Measurements from ENCODE around the gene HIPK1.

Gene HIPK1

DNA sequence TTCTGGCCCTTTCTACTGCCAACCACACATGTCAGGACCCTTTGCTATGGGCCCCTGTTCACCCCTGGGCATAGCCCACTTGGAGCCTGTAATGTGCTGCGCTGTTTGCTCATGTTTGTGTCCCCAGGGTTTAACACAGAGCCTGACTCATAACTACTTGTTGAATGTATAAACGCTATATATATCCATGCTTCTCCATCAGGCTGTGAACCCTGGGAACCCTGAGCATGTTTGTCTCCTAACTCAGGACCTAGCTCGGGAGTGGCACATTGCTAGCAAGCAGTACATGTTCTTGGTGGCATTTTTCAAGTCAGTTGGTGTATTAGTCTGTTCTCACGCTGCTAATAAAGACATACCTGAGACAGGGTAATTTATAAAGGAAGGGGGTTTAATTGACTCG lies 58.1 kb downstream of the HIPK1 start:
- TF ChIP-seq, protein P1, sequence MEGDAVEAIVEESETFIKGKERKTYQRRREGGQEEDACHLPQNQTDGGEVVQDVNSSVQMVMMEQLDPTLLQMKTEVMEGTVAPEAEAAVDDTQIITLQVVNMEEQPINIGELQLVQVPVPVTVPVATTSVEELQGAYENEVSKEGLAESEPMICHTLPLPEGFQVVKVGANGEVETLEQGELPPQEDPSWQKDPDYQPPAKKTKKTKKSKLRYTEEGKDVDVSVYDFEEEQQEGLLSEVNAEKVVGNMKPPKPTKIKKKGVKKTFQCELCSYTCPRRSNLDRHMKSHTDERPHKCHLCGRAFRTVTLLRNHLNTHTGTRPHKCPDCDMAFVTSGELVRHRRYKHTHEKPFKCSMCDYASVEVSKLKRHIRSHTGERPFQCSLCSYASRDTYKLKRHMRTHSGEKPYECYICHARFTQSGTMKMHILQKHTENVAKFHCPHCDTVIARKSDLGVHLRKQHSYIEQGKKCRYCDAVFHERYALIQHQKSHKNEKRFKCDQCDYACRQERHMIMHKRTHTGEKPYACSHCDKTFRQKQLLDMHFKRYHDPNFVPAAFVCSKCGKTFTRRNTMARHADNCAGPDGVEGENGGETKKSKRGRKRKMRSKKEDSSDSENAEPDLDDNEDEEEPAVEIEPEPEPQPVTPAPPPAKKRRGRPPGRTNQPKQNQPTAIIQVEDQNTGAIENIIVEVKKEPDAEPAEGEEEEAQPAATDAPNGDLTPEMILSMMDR (IDR thresholded peaks at IDR 0.05; ENCODE audit: insufficient read depth, low read depth, low read length, missing control alignments) = no peak
- no peak for DNase-seq (ENCODE audit: low read depth)
- no peak overlapping the region for H3K4me3 ChIP-seq (ENCODE audit: low read depth, low read length)

DNA sequence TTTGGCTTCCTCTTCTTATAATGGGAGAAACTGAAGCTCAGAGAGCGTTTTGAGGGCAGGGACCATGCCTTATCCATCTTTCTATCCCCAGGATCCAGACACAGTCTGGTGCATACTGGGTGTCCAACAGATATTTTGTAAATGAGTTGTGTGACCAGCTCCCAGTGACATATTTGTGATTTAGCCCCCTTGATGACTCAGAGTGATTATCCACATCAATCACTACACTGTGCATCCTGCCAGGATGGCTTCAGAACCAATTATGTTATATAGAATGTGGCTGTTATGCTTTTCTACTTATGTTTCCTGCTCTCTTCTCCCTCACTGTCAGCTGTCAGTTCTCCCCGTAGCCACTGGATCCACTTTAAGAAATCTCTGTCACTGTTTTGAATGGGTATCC lies 61.4 kb downstream of the HIPK1 start:
- H3K4me3 ChIP-seq (ENCODE audit: low read depth, low read length) = no peak overlapping the region
- TF ChIP-seq, protein P1 (IDR thresholded peaks at IDR 0.05; ENCODE audit: insufficient read depth, low read depth, low read length, missing control alignments) = no peak
- DNase-seq (ENCODE audit: low read depth) = no peak

DNA sequence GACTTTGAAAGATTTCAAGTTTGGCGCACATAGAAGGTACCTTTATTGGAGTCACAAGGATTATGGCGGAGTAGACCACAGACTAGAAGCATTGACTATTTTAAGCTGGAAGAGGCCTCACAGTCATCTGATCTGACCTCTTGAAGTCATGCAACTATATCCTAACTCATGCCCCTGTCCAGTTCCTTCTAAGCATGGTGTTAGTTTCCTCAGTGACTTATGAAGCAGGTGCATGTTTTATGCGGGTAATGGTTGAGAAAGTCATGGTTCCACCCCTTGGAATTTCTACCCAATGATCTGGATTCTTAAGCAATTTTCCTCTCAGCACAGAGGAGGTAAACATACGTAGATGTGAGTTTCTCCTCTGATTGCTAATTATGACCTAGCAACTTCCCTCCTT lies 61.8 kb downstream of the HIPK1 start:
- H3K4me3 ChIP-seq (ENCODE audit: low read depth, low read length) = no peak overlapping the region
- no peak for DNase-seq (ENCODE audit: low read depth)
- TF ChIP-seq, protein P1 (IDR thresholded peaks at IDR 0.05; ENCODE audit: insufficient read depth, low read depth, low read length, missing control alignments) = no peak

DNA sequence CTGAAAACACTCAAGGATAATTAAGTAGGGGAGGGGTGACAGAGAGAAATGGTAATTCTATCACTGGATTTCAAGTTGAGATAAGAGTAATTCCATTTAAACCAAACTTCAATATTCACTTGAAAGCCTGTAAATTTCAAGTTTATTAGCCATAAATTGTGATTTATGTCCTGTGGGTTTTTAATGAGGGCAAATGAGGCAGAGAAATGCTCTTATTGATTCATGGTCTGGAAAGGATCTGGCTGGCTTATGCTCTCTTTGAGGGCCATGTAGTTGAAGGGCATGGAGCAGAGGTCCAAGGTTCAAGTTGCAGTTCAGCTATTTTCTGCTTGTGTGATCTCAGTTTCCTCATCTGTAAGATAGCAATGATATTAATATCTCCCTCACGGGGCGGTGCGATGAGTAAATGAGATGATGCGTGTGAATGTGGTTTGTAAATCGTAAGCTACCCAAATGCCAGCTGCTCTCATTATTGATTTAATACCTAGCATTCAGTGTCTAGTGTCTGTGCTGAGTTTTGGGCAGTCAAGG lies 62.4 kb downstream of the HIPK1 start:
- H3K4me3 ChIP-seq (ENCODE audit: low read depth, low read length) = no peak overlapping the region
- TF ChIP-seq, protein P1 (IDR thresholded peaks at IDR 0.05; ENCODE audit: insufficient read depth, low read depth, low read length, missing control alignments) = no peak
- peak; percentile 17 for DNase-seq (ENCODE audit: low read depth)

DNA sequence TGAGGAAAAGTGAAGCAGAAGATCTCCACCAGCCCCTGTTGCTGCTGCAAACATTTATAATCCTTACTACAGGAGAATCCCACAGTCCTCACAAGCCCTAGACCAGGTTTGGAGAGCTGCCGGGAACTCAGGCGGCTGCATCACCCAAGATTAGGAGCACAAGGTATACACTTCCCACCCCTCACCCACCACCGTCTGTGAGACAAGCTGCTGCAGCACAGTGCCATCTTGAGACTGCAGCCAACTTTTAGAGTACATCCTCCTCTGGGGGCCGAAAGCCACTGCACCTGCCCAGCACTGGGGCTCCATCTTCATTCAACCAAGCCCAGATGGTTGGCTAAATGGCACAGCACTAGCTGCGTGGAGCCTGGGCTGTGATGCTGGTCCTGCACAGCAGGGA lies 63.9 kb downstream of the HIPK1 start:
- TF ChIP-seq, protein P1 (IDR thresholded peaks at IDR 0.05; ENCODE audit: insufficient read depth, low read depth, low read length, missing control alignments) = no peak
- H3K4me3 ChIP-seq (ENCODE audit: low read depth, low read length) = no peak overlapping the region
- DNase-seq (ENCODE audit: low read depth) = no peak

DNA sequence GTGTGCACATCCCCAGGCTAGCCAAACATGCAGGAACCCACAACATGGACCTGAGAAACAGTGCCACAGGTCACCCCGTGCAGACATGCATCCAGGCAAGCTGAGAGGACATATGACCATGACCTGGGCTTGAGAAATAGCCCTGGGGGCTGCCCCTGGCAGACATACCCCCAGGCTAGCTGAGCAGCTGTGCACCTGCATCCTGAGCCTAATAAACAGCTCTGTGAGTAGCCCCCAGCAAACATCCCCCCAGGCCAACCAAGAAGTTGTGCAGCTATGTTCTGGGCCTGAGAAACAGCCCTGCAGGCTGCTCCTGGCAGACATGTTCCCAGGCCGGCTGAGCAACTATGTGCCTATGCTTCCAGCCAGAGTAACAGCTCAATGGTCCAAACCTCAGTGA lies 64.6 kb downstream of the HIPK1 start:
- no peak overlapping the region for H3K4me3 ChIP-seq (ENCODE audit: low read depth, low read length)
- no peak for DNase-seq (ENCODE audit: low read depth)
- TF ChIP-seq, protein P1 (IDR thresholded peaks at IDR 0.05; ENCODE audit: insufficient read depth, low read depth, low read length, missing control alignments) = no peak

DNA sequence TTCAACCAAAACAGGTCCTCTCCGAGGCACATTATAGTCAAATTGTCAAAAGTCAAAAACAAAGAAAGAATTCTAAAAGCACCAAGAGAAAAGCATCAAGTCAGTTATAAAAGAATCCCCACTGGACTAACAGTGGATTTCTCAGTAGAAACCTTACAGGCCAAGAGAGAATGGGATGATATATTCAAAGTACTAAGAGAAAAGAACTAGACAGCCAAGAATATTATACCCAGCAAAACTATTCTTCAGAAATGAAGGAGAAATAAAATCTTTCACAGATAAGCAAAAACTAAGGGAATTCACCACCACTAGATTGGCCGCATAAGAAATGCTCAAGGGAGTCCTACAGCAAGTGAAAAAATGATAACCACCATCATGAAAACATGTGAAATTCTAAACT lies 66.3 kb downstream of the HIPK1 start:
- no peak for DNase-seq (ENCODE audit: low read depth)
- TF ChIP-seq, protein P1 (IDR thresholded peaks at IDR 0.05; ENCODE audit: insufficient read depth, low read depth, low read length, missing control alignments) = no peak
- H3K4me3 ChIP-seq (ENCODE audit: low read depth, low read length) = no peak overlapping the region

Measured in GM12865 (cell line).